Measurements from ENCODE around the gene PLEKHS1. TPM values are rescaled to one million over a fixed set of nuclear protein-coding genes. Genes with fewer than 3 reads are reported as not detected.
"Not testable (repeated sequence)": the region's sequence is repeated elsewhere in the genome, so short reads cannot be mapped to it uniquely, and the experiment has no call there.

Gene PLEKHS1
- total RNA-seq, 1 donor: under 0.01 TPM

GRCh38 chr10:113823389-113823788 is 71.9 kb downstream of the PLEKHS1 start:
- no peak for TF ChIP-seq CTCF (IDR thresholded peaks at IDR 0.05; ENCODE audit: extremely low read depth, low read depth, low read length)
- Histone ChIP-seq H3K27me3 (ENCODE audit: insufficient read depth, low read length) (peaks cover 8% of the 10 kb centered on the region), H3K4me1 (ENCODE audit: insufficient read depth, low read length) (no peaks in the 10 kb centered on the region), H3K36me3 (ENCODE audit: insufficient read depth, low read length) (no peaks in the 10 kb centered on the region), H3K9me3 (ENCODE audit: low read depth, low read length) (no peaks in the 10 kb centered on the region), H3K27ac (ENCODE audit: low read depth, low read length) (no peak overlapping the region), H3K4me2 (ENCODE audit: insufficient read depth, low read length) (no peak overlapping the region), H3K79me2 (ENCODE audit: insufficient read depth, low read length) (no peaks in the 10 kb centered on the region), H4K20me1 (ENCODE audit: insufficient read depth, low read length) (no peaks in the 10 kb centered on the region), H2AFZ (ENCODE audit: low read length) (no peak overlapping the region), H3K4me3 (ENCODE audit: insufficient read depth, low read length) (no peak overlapping the region)
- DNase-seq (ENCODE audit: insufficient read length, low spot score, missing footprints): no peak

GRCh38 chr10:113825791-113826190 is 74.3 kb downstream of the PLEKHS1 start:
- H3K9me3 ChIP-seq (ENCODE audit: low read depth, low read length): no peaks in the 10 kb centered on the region
- no peak overlapping the region for H3K4me2 ChIP-seq (ENCODE audit: insufficient read depth, low read length)
- H4K20me1 ChIP-seq (ENCODE audit: insufficient read depth, low read length): no peaks in the 10 kb centered on the region
- no peaks in the 10 kb centered on the region for H3K79me2 ChIP-seq (ENCODE audit: insufficient read depth, low read length)
- H3K27me3 ChIP-seq (ENCODE audit: insufficient read depth, low read length): peaks cover 8% of the 10 kb centered on the region
- TF ChIP-seq CTCF (IDR thresholded peaks at IDR 0.05; ENCODE audit: extremely low read depth, low read depth, low read length): no peak
- DNase-seq (ENCODE audit: insufficient read length, low spot score, missing footprints): no peak
- H3K36me3 ChIP-seq (ENCODE audit: insufficient read depth, low read length): no peaks in the 10 kb centered on the region
- no peak overlapping the region for H3K4me3 ChIP-seq (ENCODE audit: insufficient read depth, low read length)
- H3K27ac ChIP-seq (ENCODE audit: low read depth, low read length): no peak overlapping the region
- no peaks in the 10 kb centered on the region for H3K4me1 ChIP-seq (ENCODE audit: insufficient read depth, low read length)
- no peak overlapping the region for H2AFZ ChIP-seq (ENCODE audit: low read length)

- not testable (repeated sequence) for H3K4me3 ChIP-seq (ENCODE audit: insufficient read depth, low read length); H3K4me2 ChIP-seq (ENCODE audit: insufficient read depth, low read length); H3K4me1 ChIP-seq (ENCODE audit: insufficient read depth, low read length); H3K27ac ChIP-seq (ENCODE audit: low read depth, low read length); H2AFZ ChIP-seq (ENCODE audit: low read length); H3K9me3 ChIP-seq (ENCODE audit: low read depth, low read length); H4K20me1 ChIP-seq (ENCODE audit: insufficient read depth, low read length); H3K79me2 ChIP-seq (ENCODE audit: insufficient read depth, low read length); DNase-seq (ENCODE audit: insufficient read length, low spot score, missing footprints); H3K27me3 ChIP-seq (ENCODE audit: insufficient read depth, low read length); H3K36me3 ChIP-seq (ENCODE audit: insufficient read depth, low read length)
These were observed 77.1 kb downstream of the PLEKHS1 start for GRCh38 chr10:113828567-113828966.

Small RNA genes lying within 50 kb of the gene (small RNA-seq; reads per million reads assigned to genes)
- not detected for gene RF00560

Other genes starting within 250 kb of the PLEKHS1 start
- not detected in 2 replicates for gene HABP2, start 198.6 kb upstream of the PLEKHS1 start, total RNA-seq
- not detected in 2 replicates for gene NRAP, start 87.6 kb upstream of the PLEKHS1 start, total RNA-seq
- gene CASP7, start 71.8 kb upstream of the PLEKHS1 start, total RNA-seq: 17.4 and 21.7 TPM in 2 replicates
- gene DCLRE1A, start 102.4 kb downstream of the PLEKHS1 start, total RNA-seq: 5.0 and 5.1 TPM in 2 replicates
- gene NHLRC2, start 103.0 kb downstream of the PLEKHS1 start, total RNA-seq: 15.6 and 16.2 TPM in 2 replicates

All from osteoblast (primary cell).